Measurements from ENCODE around the gene NHSL1.

Gene NHSL1

DNA sequence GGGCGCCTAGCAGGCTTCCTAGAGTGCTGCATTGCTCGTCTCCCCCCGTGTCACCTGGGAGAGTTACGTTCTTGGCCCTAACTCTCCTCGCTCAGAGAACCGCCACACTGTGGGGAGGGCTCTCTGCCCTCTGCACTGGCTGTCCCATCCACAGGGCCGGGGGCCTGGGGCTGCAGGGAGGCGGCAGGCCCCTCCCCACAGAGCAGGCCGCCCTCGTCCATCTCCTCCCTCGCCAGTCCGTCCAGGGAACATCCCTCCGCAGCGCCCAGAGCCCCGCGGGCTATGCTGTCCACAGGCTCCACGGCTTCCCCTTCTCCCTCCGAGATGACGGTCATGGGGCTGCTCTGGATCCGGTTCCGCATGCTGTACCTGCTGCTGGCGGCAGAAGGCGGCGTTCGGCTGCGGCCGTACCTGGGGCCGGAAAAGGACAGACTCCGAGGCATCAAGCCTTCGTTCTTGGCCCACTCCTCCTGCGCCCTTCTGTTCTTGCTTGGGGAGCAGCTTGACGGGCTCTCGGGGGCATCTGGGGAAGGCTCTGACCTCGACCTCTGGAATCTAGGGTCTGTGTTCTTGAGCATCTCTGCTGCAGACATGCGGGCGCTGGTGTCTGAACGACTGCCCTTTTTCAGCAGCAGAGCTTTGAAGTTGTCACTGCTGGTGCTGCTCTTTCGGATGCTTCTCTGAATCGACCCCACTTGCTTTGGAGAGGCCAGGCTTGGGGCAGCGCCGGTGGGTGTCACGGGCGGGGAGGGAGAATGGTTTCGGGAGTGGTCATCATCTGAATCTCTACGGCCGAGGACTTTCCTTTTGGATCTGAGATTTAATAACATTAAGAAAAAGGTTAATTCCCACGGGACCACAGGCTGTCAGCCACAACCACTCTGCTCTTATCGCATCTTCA lies 75.0 kb downstream of the NHSL1 start:
- DNase-seq = no peak

GRCh38 chr6:138422861-138423260 lies 76.4 kb downstream of the NHSL1 start:
- DNase-seq = no peak

DNA sequence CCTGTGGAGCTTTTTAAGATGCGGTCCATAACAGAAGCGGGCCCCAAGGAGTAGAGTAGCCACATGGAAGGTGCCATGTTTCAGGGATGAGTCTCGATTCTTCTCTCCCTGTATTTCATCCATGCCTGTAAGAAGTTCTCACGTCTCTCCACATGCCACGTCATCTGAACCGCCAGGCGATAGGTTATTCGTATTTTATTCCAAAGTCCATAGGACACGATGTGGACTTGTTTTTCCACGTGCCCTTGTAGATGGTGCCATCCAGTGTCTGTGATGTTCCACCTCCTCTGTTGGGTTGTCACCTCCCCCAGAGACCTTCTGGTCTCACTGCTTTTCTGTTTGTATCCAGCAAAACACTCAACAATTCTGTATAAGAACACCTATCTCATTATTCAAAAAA lies 77.7 kb downstream of the NHSL1 start:
- DNase-seq = no peak

DNA sequence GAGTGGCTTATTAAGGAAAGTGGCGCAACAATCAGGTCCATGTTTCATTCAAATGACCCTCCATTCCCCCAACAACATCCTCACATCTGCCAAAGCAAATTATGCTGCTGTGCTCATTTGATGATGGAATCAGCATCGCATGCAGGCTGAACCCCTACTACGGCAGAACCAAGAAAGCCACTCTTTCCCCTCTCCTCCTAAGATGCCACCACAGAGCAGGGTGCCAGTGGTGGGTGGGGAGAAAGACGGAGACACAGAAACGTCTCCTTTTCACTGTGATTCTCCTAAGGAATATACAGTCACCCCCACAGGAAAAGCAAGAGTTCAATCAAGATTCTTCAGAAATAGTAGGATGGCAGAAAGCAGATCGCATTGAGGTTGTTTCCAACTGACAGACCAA lies 78.2 kb downstream of the NHSL1 start:
- DNase-seq = no peak

- no peak for DNase-seq
These were observed 78.9 kb downstream of the NHSL1 start for GRCh38 chr6:138420356-138420755.

DNA sequence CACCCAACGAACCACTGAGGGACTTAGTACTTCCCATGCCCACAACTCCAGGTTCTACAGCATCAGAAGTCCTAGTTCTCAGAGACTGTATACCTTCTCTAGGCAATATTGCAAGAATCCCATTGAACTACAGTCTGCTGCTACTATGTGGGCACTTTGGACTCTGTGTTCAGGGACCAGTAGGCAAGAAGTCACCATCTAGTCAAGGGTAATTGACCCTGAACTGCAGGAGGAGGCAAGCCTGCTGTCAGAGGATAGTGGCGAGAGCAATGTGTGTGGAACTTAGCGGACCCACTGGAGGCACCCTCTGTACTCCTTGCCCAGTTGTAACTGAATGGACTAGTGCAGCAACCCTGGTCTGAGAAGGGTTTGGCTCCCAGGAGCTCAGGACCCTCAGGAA lies 79.5 kb downstream of the NHSL1 start:
- DNase-seq = no peak

GRCh38 chr6:138418118-138418742 lies 81.1 kb downstream of the NHSL1 start:
- DNase-seq = no peak

GRCh38 chr6:138417493-138418117 lies 81.7 kb downstream of the NHSL1 start:
- no peak for DNase-seq

DNA sequence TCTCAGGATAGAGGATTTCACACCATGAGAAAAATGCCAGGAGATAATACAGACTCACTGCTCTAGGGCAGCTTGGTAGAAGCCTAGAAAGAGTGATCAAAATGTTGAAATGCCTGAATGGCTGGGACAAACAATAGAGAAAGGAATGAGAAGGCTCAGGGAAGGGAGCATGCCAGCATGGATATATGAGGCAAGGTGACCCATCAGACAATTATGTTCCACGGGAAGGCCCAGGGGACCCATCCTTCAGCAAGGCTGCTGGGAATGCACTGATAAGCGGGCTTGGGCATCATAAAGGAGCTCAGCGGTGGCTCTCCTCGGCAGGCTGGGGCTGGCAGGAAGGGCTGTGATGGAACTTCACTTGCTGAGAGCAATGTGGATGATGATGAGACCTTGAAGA lies 83.1 kb downstream of the NHSL1 start:
- no peak for DNase-seq

- no peak for DNase-seq
These were observed 84.2 kb downstream of the NHSL1 start for GRCh38 chr6:138415125-138415524.

DNA sequence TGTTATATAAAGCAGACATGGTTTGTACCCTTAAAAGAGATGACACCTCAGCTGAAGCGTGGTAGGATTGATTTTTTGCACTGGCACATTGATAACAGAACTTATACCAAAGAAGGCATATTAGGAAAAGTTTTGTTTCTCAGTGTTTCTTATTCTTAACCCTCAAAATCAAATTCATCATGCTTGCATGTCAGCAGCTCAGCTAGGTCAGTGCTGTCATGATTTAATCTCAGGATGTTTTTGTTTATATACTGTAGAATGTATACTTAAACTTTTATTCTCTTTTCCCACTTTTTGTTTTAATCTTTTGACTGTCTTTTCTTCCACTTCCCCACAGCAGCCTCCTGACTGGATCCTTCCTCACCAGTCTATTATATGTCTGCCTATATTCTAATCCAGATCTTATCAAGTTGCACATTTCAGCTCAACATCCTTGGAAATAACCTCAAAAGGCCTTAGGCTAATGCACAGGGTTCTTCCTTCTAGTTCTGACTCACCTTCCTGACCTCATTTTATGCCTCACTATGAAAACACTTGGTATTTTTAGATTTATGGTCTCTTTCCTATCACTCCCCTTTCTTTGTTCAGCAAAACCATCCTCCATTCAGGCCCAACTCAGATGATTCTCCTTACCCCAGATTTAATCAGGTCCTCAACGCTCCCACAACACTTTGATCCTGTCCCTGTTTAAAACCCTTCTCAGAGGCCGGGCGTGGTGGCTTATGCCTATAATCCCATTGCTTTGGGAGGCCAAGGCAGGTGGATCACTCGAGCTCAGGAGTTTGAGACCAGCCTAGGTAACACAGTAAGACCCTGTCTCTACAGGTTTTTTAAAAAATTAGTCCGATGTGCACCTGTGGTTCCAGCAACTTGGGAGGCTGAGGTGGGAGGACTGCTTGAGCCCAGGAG lies 88.1 kb downstream of the NHSL1 start:
- peak; percentile 71 for DNase-seq

DNA sequence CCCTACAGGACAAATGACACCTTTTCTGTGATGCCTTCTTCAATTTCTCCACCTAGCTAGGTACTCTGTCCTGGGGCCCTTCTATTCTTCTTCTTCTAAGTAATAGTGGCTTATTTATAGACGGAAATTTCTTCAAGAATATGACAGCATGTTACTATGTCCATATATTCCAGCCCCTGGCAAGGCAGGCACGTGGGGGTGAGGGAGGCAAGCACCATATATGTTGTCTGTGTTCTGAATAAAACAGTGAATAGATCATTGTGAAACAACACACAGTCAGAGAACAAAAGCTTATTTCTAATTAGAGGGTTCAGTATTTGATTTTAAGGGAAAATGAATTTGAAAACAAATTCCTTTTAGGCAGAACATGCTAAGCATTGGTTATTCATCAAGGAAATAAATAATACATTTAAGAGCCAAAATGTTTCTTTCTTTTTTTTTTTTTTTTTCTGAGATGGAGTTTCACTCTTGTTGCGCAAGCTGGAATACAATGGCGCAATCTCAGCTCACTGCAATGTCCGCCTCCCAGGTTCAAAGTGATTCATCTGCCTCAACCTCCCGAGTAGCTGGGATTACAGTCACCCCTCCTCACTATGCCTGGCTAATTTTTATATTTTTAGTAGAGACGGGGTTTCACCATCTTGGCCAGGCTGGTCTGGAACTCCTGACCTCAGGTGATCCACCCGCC lies 89.1 kb downstream of the NHSL1 start:
- DNase-seq = peak; percentile 61

DNA sequence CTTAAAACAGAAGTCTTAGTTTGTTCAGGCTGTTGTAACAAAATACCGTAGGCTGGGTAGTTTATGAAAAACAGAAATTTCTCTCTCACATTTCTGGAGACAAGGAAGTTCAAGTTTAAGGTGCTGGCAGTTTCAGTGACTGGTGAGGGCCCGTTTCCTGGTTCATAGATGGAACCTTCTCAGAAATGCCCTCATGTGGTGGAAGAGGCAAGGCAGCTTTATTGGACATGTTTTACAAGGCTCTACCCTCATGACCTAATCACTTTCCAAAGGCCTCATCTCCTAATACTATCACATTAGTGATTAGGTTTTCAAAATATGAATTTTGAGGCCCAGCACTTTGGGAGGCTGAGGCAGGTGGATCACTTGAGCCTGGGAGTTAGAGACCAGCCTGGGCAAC lies 92.9 kb downstream of the NHSL1 start:
- no peak for DNase-seq

GRCh38 chr6:138405816-138406413 lies 93.4 kb downstream of the NHSL1 start:
- no peak for DNase-seq

GRCh38 chr6:138404666-138405337 lies 94.5 kb downstream of the NHSL1 start:
- DNase-seq = no peak

- peak; percentile 72 for DNase-seq
These were observed 95.3 kb downstream of the NHSL1 start, which contains the start of gene HEBP2 for GRCh38 chr6:138403801-138404665. HEBP2 (plus strand) TSS chr6:138404223; CDS start chr6:138404496, 273 bp downstream.

DNA sequence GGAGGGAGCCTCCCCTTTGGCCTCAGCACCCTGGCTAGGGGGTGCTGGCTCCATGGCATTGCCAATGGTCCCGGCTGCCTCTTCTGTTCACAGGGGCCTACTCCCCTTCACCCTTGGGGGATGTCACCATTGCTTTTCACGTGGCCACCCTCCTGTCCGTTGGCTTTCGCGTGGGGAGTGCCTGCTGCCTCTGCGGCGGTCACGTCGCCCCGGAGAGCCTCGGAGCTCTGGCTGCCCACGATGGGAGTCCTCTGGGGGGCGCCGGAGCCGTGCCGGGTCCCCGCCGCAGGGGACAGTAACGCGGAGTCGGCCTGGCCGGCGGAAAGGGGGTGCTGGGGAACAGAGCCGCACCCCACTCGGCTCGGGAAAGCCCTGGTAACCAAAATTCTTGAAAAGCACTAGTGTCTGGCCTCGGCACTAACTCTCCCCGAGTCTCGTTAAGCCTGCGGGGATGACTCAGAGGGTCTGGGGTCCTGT lies 95.9 kb downstream of the NHSL1 start:
- peak; percentile 14 for DNase-seq

DNA sequence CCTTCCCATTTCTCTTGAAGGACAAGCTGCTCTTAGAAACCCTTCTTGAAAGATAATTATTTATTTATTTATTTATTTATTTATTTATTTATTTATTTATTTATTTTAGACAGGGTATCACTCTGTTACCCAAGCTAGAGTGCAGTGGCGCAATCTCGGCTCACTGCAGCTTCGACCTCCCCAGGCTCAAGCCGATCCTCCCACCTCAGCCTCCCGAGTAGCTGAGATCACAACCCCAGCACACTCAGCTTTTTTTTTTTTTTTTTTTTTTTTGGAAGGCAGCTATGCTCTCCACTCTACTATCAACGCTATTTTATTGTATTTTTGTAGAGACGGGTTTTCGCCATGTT lies 96.5 kb downstream of the NHSL1 start:
- DNase-seq = no peak

DNA sequence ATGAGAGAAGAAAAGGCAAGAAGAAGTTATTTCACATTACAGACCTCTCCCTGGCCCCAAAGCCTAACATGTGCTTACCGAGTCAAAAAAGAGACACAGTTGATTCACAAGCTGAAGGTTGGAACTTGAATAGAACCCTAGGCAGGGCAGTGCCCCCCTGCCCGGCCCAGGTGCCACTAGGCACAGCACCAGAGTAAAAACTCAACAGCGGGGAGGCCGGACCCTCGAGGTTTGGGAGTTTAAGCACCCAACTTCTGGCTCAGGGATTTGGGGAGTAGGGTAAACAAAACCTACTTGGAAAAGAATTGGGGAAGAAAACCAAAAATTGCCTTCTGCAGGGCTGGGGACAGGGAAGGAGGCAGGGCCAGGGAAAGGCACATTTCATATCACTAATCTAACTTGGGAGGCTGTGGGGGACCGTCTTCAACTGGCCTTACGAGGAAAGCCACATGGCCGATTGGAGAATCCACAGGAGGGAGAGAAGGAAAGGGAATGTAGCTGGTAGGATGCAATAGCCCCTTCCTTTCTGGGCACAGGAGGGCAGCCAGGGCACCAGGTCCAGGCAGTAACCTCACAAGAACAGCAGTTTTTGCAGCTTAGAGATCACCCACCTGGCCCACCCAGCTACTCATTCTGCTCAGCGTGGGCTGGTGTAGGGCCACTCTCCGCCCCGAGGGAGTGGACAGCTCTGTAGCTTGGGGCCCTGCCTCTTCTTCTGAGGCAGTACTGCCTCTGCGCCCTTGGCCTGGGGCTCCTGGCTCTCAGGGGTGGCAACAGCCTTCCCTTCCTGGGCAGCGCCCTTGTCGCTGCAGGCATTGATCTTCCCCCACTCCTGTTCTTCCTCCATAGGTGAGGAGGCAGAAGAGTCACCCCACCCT lies 97.1 kb downstream of the NHSL1 start:
- no peak for DNase-seq

Measured in fibroblast of skin of right quadriceps (primary cell).